T1000 (cell line): ENCODE data around the gene DEPP1.

ENCODE experiments used
- DNase-seq: peaks from one replicate; lab custom pipeline; 2025; ENCODE audit warnings: mixed read lengths; lab: John Stamatoyannopoulos, UW

DEPP1 gene

DNA sequence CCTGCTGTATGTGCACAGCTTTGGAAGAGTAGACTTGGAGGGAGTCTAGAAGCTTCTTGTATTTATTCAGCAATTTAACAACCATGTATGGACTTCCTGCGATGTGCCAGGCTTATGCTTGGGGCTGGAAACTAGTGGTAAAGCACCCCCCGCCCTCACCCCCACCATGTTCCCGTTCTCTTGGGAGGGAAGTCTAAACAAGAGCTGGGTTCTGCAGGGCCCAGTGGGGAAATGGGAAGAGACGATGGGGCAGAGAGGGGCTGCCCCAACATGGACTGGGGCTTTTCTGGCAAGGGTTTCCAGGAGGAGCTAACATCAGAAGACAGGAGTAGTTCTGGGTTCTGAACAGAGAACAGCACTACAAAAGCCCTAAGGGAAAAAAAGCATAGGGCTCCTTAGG, 11.0 kb downstream of the DEPP1 start:
- no peak for DNase-seq

DNA sequence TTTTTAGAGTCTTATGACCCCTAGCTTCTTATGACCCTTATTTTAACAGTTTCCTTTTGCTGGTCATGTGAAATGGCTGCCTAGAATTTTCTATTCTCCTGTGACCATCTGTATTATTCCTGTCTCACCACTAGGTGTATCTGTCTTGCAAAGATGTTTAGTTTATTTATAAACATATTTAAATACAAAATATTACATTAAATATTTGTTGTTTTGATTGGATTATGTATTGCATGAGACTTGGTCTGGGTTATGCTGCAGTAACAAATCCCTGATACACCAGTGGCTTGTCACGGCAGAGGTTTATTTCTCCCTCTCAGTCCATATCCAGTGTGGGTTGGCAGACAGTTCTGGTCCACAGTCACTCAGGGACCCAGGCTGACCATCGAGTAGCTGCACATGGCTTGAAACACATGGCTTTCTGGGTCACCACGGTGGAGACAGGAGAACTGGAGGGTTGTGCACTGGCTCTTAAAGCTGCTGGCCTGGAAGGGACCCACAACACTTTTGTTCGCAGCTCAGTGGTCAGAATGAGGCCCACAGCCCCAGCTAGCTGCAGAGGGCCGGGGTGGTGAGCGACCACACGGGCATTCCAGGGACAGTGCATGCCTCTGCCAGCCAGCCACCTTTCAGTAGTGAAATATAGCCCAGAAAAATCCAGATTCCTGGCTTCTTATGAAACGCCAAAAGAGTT, 11.6 kb downstream of the DEPP1 start:
- DNase-seq = no peak

DNA sequence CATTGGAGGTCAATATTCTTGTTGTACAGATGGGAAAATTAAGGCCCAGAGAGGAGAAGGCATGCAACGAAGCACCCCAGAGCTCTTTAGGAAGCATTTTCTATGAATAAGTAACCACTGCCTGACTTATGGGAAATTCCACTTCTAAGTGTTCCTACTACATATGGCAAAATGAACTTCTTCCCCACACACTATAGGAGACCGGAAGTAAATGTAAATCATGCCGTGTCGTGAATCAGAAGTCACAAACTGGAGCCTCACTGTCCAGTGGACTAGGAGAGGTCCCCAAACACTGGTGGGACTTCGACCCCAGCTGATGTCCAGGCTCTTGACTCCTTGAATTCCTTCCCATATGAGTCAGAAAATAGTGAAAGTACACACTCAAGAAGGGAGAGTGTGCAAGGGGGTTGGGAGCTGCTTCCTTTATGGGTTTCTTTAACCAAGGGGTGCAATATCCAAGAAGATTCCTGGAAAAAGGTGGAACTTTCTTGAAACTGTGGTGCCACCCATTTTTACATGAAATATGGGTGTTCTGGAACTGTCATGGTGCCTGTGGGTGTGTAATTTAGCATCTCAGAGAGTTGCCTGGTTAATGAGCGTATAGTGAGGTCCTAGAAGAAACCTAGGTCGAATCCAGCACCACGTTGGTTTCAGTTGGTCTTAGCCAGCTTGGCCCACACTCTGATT, 12.3 kb downstream of the DEPP1 start:
- no peak for DNase-seq

DNA sequence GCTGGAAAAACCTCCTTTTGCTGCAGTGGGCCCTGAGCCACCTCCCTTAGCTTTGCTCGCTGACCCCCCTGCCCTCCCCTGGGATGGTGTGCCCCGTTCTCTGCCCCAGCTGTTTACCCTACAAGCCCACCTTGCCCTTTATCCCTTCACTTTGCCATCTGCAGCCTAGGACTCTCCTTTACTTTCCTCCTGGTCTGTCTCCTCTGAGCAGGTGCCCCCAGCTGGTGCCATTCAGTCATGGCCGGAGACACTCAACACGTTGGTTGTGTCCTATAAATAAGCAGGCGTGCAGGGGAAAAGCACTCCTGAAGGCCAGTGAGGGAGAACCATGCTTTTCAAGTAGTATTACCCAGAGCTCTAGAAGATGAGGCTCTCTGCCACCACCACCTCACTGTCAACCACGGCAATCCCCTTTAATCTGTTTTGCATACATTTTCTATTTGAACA, 12.9 kb downstream of the DEPP1 start:
- no peak for DNase-seq

DNA sequence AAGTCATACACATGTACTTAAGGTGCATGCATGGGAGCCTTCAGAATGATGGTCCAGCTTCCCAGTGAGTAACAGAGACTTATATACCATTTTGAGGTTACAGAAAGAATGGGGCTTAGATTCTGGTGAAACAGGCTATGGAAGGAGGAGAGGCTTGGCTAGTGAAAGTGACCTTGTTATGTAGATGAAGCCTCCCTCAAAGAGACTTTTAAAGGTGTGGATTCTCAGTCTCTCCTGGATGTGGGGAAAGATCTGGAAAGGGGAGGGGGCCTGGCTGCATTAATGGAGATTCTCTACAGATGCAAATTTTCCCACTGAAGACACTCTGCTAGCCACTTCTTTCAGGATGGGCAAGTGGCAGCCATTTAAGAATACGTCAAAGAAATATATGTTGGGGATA, 13.5 kb downstream of the DEPP1 start:
- DNase-seq = no peak

DNA sequence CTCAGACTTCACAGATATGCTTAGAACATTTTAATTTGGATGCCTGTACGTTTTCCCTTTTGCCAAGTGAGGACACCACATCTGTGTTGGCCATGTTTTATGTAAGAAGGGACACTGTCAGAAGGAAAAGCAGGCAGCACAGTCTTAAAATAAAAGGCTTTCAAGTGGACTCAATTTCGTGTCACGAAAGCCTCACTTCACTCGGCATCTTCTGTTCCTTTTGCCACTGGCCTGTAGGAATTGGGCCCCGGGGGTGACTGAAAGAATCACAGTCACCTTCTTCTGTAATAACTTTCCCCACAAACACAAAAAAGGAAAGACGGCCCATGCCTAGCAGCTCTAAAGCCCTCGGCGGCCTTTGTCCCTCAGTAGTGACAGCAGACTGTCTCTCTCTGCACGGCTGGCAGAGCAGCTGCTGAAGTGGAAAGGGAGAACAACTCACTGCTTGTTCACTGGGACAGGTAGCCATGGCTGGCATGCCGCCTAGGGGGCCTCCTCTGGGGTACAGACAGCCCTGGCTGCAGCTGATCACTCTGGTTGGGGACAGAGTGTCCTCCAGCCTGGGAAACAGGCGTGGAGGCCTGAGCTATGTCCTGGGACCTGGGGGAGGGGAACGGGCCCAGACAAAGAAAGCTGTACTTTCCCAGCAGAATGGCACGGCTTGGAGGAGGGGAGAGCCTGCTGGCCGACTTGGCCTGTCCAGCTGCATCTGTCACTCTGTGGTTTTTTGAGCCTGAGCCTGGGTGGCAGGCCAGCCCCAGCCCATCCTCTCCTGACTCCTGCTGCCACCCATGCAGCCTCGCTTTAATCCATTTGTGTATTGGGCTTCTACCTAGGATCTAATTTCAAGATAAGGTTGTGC, 14.6 kb downstream of the DEPP1 start:
- no peak for DNase-seq

DNA sequence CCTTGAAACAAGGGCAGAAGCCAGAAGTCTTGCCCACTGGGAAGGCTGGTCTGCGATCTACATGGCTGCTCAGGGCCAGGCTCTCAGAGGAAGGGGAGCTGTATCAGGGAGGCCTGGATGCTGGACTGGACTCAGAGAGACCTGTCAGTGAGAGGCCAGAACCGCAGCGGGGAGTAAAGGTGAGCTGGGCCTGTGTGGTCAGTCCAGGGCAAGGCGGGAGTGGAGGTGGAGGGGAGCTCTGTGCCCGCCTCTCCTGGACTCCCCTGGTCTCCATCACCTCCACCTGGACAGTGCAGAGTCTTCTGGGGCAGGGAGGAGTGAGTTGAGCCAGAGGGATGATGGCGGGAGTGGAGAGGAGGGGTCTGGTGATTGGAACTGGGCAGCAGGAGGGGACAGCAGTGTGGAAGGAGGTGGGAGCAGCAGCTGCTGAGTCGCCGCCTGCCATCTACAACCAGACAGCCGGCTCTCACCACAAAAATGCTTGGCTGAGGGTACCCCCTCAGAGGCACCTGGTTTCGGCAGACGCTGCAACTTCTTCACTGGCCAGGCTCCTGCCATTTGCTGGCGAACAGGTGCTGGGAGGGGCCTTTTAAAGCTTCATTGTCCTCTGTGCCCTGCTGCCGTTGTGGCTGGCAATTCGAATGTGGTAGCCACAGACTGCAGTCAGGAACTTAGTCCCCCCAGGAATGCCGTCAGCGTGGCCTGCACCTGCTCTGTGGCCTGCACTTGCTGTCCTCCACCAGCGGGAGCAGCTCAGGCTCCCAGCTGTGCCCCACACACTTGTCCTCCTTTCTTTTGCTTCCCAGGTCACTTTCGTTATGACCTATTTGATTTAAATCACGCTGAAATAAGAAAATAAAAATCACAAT, 15.5 kb downstream of the DEPP1 start:
- no peak for DNase-seq

DNA sequence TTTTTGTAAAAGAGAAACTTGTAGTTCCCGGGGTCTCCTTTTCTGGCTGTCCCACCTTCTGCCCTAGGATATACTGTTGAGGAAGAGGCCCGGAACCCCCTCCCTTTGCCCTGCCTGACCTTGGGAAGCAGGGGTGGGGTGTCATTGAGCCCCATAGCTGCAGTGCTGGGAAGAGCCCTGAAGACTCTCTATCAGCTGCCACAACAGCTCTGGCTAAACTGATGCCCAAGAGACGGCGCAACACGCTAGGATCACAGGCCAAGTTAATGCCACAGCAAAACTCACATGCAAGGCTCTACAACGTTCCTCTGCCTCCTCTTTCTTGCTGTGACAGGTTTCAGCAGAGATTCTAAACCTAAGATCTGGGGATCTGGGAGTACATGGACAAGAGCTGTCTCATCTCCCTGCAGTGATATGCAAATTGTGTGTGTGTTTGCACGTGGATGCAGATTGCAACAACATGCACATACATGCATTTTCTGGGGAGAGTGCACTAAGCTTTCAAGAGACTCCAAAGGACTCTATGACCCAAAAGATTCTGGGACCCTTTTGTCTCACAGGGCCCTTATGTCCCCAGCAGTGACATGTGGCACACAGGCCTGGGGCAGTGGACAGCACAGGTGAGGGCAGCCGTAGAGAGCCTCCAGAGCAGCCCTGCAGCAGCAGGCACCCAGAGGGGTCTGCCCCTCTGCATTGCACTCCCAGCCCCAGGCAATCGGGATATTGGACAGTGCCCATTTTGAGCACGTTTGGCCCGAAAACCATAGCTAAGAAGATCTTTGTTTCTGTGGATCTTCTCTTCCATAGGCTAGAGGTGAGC, 16.5 kb downstream of the DEPP1 start:
- DNase-seq = no peak

DNA sequence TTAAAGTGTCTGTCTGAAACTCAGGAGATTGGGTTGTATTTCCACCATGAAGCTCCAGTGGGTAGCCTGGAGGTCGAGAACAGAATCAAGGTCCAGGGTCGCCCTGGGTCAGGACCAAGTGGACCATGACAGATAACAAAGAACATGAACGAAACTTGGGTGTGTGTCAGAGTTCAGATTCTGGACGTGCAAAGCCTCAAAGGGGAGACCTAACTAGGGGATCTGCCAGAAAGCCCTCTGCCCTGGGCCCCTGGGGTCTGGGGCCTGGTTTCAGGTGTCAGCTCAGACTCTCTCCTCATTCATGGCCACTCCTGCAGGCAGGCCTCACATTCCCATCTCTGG, 17.4 kb downstream of the DEPP1 start:
- DNase-seq = no peak

DNA sequence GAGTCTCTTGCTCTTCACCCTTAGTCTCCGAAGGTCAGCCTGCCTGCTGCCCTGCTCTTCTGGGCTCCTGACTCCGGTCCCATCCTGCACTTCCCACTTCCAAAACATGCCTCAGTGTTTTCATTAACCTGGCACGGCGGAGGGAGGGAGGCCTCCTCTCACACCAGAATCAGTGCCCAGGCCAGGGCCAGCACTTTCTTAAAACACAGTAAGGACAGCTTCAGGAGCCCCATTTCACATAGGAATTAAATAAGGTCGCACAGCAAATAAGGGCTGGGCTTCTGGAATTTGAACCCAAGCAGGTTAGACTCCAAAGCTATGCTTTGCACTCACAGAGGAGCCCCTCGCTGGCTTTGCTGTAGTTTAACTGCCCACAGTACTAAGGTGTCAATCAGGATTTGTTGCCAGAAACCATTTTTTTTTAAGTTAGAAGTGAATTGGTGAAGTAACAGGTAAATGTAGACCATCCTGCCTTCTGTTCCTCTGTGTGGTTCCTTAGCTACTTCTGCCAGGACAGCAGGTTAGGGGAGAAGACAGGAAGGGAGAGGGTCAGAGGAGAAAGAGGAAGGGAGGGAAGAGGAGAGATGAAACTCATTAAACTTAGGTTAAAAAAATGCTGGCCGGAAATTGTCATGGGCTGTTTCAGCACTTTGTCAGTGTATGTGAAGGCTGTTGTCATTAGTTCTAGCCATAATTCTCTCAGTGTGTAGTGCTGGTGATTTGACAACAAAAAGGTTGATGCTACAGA, 18.0 kb downstream of the DEPP1 start:
- DNase-seq = no peak

DNA sequence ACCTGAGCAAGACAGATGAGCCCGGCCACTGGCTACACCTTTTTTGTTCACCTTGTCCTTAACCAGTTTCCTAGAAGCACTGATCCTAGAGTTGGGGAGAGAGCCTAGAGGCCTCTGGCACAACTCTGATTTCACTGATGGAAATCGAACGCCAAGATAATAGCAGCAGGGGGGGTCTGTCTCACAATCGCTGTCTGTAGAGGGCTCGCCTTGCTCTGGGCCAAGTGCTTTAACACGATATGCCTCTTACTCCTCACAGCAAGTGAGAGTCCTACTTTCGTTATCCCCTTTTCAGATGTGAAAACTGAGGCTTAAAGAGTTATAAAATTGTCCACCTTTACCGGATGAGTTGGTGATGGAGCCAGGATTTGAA, 18.5 kb downstream of the DEPP1 start:
- no peak for DNase-seq

DNA sequence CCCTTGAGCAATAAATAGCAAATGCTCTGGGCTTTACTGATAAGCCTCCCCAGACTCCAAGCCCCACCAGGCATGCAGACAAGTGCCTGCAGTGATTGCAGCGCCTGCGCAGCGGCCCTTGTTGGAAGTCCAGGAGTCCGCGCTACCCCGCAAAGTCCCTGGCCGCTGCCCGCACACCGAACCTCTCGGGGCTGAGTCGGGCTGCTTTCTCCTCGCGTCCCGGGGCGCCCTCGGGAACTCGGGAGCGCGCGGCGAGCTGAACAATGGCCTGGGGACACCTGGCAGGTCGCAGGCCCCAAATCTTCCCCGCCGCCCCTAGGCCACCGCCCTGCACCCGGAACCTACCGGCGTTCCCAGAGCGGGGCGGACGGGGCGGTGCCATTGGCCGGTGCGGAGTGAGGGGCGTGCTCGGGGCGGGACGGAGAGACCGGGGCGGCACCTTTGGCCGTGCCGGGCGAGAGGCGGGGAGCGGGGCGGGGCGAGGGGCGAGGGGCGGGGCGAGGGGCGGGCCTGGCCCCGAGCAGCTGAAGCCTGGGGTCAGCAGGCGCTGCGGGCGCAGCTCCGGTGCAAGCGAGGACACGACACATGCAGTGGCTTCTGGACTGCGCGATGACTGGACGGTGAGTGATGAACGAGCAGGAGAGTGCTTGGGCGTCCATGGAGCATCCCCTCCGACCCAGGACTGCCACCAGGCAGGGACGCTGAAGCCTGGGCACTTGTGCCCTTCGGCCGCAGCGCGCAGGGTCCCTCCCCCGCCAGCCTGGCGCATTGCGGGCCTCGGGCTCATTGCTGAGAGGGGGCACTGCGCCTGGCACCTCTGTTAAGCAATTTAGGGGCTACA, 19.1 kb downstream of the DEPP1 start, which contains the start of gene RASSF4:
TSS of gene RASSF4 (plus strand) at position 556 of the 841 bp plus-strand sequence. CDS start 10,401 bp downstream, outside the sequence.
- DNase-seq = peak; percentile 71

DNA sequence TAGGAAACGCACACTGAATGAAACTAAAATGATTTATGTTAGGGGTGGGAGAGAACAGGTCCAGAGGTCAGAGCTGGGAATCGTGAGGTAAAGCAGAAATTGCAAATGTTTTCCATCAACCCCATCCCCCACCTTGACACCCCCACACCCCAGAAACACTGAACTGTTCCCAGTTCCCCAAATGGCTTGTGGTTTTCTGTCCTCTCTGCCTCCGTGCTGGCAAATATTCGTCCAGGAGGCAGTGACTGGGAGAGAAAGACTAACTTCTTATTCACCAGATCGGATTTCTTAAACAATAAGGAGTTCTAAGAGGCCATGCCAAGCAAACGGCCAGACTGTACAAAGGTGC, 19.7 kb downstream of the DEPP1 start:
- no peak for DNase-seq

DNA sequence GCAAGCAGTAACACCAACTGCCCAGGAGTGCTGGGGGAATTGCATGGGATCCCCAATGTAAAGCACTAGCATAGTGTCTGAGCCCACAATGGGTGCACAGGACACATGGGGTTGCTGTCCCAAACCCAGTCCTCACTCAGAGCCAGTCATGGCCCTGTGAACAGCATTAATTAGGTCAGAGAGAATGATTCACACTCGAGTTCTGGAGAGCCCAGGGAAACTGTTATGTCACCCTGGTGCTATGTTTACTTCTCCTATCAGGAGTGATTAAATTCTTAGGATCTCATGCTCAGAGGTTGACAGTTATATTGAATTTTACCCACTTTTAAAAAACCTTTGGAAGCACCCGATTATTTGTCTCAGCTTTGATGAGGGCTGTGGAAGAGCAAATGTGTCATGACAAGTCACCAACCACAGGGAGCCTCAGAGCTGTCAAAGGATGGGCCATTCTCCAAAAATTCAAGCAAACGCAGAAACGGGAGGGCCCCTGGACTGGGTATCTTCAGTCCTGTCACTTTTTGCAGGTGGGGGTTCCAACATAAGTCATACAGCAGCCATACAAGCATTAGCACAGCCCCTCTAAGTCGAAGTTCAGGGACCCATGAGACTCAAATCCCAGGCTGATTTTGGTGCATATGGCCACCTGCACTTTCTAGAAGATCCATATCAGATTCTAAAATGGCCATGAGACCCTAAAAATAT, 20.3 kb downstream of the DEPP1 start:
- no peak for DNase-seq

DNA sequence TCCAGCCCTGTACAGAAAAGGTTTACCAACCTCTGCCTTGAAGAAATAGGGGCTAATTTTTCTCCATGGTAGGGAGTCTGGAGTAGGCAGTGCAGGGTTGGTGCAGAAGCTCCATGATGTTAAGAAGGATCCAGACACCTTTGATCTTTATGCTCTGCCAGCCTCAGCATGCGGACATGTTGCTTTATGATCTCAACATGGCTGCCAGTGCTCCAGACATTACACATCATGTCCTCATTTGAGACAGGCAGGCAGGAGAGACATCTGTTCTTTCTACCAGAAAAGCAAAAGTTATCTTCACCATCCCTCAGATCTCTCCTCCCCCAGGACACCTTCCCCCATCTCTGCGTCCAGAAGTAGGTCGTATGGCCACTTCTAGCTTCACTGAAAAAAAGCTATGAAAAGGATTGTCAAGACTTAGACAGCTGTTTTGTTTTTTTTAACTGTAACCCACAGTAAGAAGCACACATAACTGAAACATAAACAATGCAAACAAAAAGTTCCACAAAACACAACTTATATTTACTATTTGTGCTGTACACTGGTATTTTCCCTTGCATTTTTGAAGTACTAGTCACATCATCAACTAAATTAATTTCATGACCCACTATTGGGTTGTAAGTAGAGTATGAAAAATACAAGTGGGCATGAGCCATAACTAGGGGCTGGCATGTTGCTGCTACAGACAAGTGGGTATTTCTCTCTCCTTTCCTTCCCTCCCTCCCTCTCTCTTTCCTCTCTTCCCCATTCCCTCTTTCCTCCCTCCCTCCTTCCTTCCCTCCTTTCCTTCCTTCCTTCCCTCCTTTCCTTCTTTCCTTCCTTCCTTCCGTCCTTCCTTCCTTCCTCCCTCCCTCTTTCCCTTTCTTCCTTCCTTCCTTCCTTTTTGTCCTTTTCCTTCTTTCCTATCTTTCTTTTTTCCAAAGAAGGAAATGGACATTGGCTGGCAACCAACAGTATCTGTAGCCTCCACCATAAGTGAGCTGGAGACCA, 21.6 kb downstream of the DEPP1 start:
- no peak for DNase-seq

DNA sequence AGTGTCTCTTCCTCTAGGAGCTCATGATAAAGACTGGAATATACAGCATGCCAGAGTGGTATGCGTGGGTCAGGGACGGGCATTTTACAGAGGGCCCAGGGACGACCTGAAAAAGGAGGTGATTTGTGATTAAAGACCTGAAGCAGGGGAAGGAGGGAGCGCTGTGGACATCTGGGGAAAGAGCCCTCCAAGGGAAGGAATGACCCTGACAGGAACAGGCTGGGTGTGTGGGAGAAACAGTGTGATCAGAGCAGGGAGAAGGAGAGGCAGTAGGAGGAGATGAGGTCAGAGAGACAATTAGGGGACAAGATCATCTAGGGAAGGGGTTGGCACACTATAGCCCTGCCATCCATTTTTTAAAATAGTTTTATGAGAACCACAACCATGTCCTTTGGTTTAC, 22.4 kb downstream of the DEPP1 start:
- no peak for DNase-seq

DNA sequence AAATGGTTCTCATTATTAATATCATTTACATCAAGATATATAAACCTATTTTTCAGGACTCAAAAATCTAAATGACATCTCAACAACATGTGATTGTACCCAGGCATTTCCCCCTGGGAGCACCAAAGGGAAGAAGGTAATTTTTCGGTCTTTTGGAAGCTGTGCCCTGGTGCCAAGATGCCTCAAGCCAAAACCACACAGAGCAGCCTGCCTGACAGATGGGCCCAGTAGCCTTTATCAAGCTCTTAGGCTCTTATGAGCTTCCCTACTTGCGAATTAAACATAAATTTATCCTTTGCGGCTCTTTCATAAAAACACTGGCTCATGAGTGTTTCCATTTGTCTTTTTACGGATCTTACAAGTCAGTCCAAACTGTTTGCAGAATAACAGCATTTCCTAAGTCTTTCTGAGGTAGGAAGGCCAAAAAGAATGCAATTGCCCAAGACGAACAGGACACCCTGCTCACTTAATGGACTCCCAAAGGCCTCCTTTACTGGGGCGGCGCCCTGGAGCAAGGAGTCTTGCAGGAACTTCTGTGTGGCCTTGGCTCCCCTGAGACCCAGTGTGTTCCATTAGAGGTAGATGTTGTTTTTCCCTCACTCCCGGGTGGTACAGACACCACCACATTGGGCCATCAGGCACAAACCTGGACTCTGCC, 23.1 kb downstream of the DEPP1 start:
- DNase-seq = no peak
